ENCODE measurements around the gene CDCA3. TPM values are rescaled to one million over a fixed set of nuclear protein-coding genes. Genes with fewer than 3 reads are reported as not detected.

CDCA3 gene
- total RNA-seq, 1 donor from 2014 or later = 5.2 TPM

DNA sequence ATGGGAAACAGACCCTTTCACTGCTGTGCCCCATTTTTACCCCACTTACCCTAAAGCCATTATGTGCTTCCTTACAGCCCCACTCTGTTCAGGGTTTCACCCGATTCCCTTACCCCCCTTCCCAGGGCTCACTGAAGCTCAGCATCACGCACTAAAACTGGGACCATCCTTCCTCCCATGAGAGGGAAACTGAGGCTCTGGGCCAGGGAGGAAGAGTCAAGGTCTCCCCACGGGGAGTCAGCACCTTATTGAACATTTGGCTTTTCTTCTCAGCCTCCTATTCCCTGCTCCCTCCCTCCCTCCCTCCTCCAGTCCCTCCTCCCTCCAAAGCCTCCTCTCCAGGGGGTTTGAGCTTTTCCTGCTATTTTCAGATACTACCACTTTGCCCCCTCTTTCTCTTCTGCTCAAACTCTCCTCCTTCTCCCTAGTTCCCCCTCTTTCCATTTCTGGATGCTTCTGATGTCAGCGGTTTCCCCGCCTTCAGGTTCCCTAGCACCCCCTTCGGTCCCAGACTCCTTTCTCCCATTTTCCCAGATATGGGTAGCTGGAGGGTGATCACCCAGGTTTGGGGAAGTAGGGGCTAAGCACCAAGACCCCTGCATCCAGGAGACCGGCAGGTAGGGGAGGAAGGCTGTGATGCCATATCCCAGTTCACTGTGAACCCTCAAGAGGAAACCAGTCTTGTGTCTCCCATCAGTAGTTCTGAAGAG lies 28.5 kb downstream of the CDCA3 start:
- no peak for DNase-seq
- peak overlapping the region; percentile 95 for H3K27ac Mint-ChIP-seq (ENCODE audit: unreplicated experiment)
- H3K27me3 Mint-ChIP-seq (ENCODE audit: unreplicated experiment) = peaks cover 37% of the 10 kb centered on the region
- H3K4me3 Mint-ChIP-seq (ENCODE audit: unreplicated experiment) = peak overlapping the region; percentile 99
- TF ChIP-seq, protein P1, sequence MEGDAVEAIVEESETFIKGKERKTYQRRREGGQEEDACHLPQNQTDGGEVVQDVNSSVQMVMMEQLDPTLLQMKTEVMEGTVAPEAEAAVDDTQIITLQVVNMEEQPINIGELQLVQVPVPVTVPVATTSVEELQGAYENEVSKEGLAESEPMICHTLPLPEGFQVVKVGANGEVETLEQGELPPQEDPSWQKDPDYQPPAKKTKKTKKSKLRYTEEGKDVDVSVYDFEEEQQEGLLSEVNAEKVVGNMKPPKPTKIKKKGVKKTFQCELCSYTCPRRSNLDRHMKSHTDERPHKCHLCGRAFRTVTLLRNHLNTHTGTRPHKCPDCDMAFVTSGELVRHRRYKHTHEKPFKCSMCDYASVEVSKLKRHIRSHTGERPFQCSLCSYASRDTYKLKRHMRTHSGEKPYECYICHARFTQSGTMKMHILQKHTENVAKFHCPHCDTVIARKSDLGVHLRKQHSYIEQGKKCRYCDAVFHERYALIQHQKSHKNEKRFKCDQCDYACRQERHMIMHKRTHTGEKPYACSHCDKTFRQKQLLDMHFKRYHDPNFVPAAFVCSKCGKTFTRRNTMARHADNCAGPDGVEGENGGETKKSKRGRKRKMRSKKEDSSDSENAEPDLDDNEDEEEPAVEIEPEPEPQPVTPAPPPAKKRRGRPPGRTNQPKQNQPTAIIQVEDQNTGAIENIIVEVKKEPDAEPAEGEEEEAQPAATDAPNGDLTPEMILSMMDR (IDR thresholded peaks at IDR 0.05; ENCODE audit: partially characterized antibody, unreplicated experiment) = no peak
- peaks cover 34% of the 10 kb centered on the region for H3K9me3 Mint-ChIP-seq (ENCODE audit: unreplicated experiment)
- H3K4me1 Mint-ChIP-seq (ENCODE audit: low read depth, unreplicated experiment) = peaks cover 52% of the 10 kb centered on the region
- peaks cover 7% of the 10 kb centered on the region for H3K36me3 Mint-ChIP-seq (ENCODE audit: unreplicated experiment)

DNA sequence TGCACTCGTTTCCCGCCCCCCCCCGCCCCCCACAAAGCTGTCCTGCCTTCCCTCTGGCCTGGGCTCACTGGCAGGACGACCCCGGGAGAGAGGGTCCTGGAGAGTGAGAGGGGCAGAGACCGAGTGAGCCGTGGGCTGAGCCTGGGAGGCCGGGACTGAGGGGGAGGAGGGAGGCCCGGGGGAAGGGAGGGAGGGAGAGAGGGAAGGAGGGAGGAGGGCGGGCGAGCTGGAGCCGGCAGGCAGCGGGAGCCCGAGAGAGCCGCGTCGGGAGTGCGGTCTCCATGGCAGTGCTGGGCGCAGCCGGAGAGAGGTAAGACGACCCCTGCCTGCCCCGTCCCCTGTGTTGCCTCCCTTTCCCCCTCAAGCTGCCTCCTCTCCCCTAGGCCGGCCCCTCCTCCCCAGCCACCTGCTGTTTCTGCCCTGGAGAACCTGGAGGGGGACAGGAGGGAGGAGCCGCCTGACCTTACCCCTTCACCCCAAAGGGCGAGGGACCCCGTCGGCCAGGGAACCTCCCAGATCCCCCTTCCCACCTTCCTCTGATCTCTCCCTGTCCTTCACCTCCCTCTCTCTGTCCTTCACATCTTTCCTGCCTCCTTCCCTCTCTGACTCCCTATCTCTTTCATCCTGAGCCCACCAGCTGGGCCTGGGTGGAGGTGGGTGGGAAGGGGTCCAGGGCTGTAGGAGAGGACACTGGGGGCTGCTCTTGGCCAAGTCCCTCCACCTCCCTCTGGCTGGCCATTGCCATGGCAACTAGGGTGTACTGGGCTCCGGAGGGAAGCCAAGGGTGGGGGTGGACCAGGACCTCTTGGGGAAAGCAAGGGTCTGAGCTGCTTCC lies 29.3 kb downstream of the CDCA3 start, which contains the start of gene GPR162:
Gene GPR162 (plus strand): TSS at position 231 of the 835 bp plus-strand sequence. CDS start 2,078 bp downstream, outside the sequence.
- Mint-ChIP-seq H3K27ac (ENCODE audit: unreplicated experiment) (peak within 1 kb of the TSS; percentile 100), H3K36me3 (ENCODE audit: unreplicated experiment) (peaks cover 7% of the 10 kb centered on the region), H3K27me3 (ENCODE audit: unreplicated experiment) (peaks cover 33% of the 10 kb centered on the region), H3K4me1 (ENCODE audit: low read depth, unreplicated experiment) (peaks cover 48% of the 10 kb centered on the region), H3K9me3 (ENCODE audit: unreplicated experiment) (peaks cover 31% of the 10 kb centered on the region), H3K4me3 (ENCODE audit: unreplicated experiment) (peak within 1 kb of the TSS; percentile 99)
- TF ChIP-seq, protein P1 (IDR thresholded peaks at IDR 0.05; ENCODE audit: partially characterized antibody, unreplicated experiment) = no peak
- DNase-seq = peak; percentile 87

- Mint-ChIP-seq H3K9me3 (ENCODE audit: unreplicated experiment) (peaks cover 31% of the 10 kb centered on the region), H3K4me3 (ENCODE audit: unreplicated experiment) (peak overlapping the region; percentile 99), H3K27ac (ENCODE audit: unreplicated experiment) (peak overlapping the region; percentile 100), H3K4me1 (ENCODE audit: low read depth, unreplicated experiment) (peaks cover 39% of the 10 kb centered on the region), H3K36me3 (ENCODE audit: unreplicated experiment) (peaks cover 7% of the 10 kb centered on the region), H3K27me3 (ENCODE audit: unreplicated experiment) (peaks cover 29% of the 10 kb centered on the region)
- TF ChIP-seq, protein P1 (IDR thresholded peaks at IDR 0.05; ENCODE audit: partially characterized antibody, unreplicated experiment) = no peak
- DNase-seq = no peak
Measured at GRCh38 chr12:6820166-6820565, 30.9 kb downstream of the CDCA3 start.

GRCh38 chr12:6819106-6820030 lies 31.7 kb downstream of the CDCA3 start:
- no peak for DNase-seq
- H3K36me3 Mint-ChIP-seq (ENCODE audit: unreplicated experiment) = no peaks in the 10 kb centered on the region
- H3K9me3 Mint-ChIP-seq (ENCODE audit: unreplicated experiment) = peaks cover 25% of the 10 kb centered on the region
- peaks cover 22% of the 10 kb centered on the region for H3K27me3 Mint-ChIP-seq (ENCODE audit: unreplicated experiment)
- H3K27ac Mint-ChIP-seq (ENCODE audit: unreplicated experiment) = peak overlapping the region; percentile 100
- peaks cover 33% of the 10 kb centered on the region for H3K4me1 Mint-ChIP-seq (ENCODE audit: low read depth, unreplicated experiment)
- peak overlapping the region; percentile 99 for H3K4me3 Mint-ChIP-seq (ENCODE audit: unreplicated experiment)
- TF ChIP-seq, protein P1 (IDR thresholded peaks at IDR 0.05; ENCODE audit: partially characterized antibody, unreplicated experiment) = no peak
